ENCODE results near the gene SLC41A1. TPM values are rescaled to one million over a fixed set of nuclear protein-coding genes. Genes with fewer than 3 reads are reported as not detected.

The SLC41A1 gene
- total RNA-seq (2014; rRNA removed; shearing (Covaris generic)) (22.1 and 30.0 TPM in 2 replicates), polyA plus RNA-seq (2016; fragmentation: Nextera tagmentation; extraction: Ambion mirVana) (11.8 and 15.7 TPM in 2 replicates)
- long read RNA-seq, partial matches to known transcripts, result 0 of 2 reads
- long read RNA-seq, other reads (novel, unspliced or antisense), result 2 of 2 reads

- no peaks in the 10 kb centered on the region for H3F3A ChIP-seq (replicated peaks; ENCODE audit: low read depth)
- peaks cover 17% of the 10 kb centered on the region for H3K4me1 ChIP-seq (ENCODE audit: insufficient read depth)
- Mint-ChIP-seq H3K27ac (peak within 1 kb of the TSS; percentile 18), H3K9me3 (no peaks in the 10 kb centered on the region; the same call in 2 of the 3 replicates), H3K4me1 (peaks cover 31% of the 10 kb centered on the region), H3K4me3 (peak within 1 kb of the TSS; percentile 96), H3K27me3 (ENCODE audit: insufficient read depth, low read depth, poor library complexity) (peaks cover 8% of the 10 kb centered on the region), H3K36me3 (ENCODE audit: low read depth) (peaks cover 30% of the 10 kb centered on the region)
- H3K9me2 ChIP-seq (ENCODE audit: insufficient read depth), result no peaks in the 10 kb centered on the region
- ATAC-seq (peak; percentile 87), DNase-seq (ENCODE audit: low spot score) (peak; percentile 96)
- H3K27me3 ChIP-seq (ENCODE audit: insufficient read depth), result peaks cover 6% of the 10 kb centered on the region; the same call in 1 of the 2 replicates
- H2AFZ ChIP-seq, result peak within 1 kb of the TSS; percentile 98
- peaks cover 7% of the 10 kb centered on the region for H4K20me1 ChIP-seq (replicated peaks; ENCODE audit: insufficient read depth)
- TF ChIP-seq NANOG (IDR thresholded peaks at IDR 0.05; ENCODE audit: borderline replicate concordance), result no peak
- no peak for TF ChIP-seq REST (IDR thresholded peaks at IDR 0.05; ENCODE audit: unreplicated experiment)
- TF ChIP-seq ZNF462 (CRISPR knock-in tag; IDR thresholded peaks at IDR 0.05), result no peak
- 0 out of 2 replicates have a peak, but pooled peaks have one; percentile 6 for TF ChIP-seq ETS1 (IDR thresholded peaks at IDR 0.05)
- no peak for TF ChIP-seq EZH2 (IDR thresholded peaks at IDR 0.05; ENCODE audit: low read depth, unreplicated experiment)
- TF ChIP-seq POLR2AphosphoS5 (IDR thresholded peaks at IDR 0.05; ENCODE audit: low read depth), result peak; percentile 95
- TF ChIP-seq ZNF114 (CRISPR knock-in tag; IDR thresholded peaks at IDR 0.05), result no peak
- TF ChIP-seq CTCF (conservative IDR thresholded peaks at IDR 0.05; ENCODE audit: low read depth in 2 of 2), result no peak
- TF ChIP-seq CREB1 (CRISPR knock-in tag; IDR thresholded peaks at IDR 0.05; ENCODE audit: low read depth), result peak; percentile 55
- TF ChIP-seq STAT1 (IDR thresholded peaks at IDR 0.05; ENCODE audit: unreplicated experiment), result no peak
- no peak for TF ChIP-seq EZH2phosphoT487 (IDR thresholded peaks at IDR 0.05; ENCODE audit: unreplicated experiment)
- no peak for TF ChIP-seq ZNF331 (CRISPR knock-in tag; IDR thresholded peaks at IDR 0.05; ENCODE audit: low read depth)
- TF ChIP-seq JUNB (IDR thresholded peaks at IDR 0.05; ENCODE audit: unreplicated experiment), result no peak
- peak within 1 kb of the TSS; percentile 95 for H3K4me3 ChIP-seq
- H3K27ac ChIP-seq (ENCODE audit: low read depth), result no peak within 1 kb of the TSS
- H3K4me2 ChIP-seq, result peak within 1 kb of the TSS; percentile 97
- peaks cover 41% of the 10 kb centered on the region for H3K79me2 ChIP-seq (replicated peaks; ENCODE audit: insufficient read depth)
- no peaks in the 10 kb centered on the region for H3K36me3 ChIP-seq (ENCODE audit: insufficient read depth)
Measured at GRCh38 chr1:205812878-205813754, at the start of gene SLC41A1. Gene SLC41A1 (minus strand): TSS chr1:205813198. CDS start chr1:205810441, 2,757 bp downstream.
